Amniotic stem cell (primary cell): ENCODE measurements around the gene GNPDA1.
"Not testable (repeated sequence)": the region's sequence is repeated elsewhere in the genome, so short reads cannot be mapped to it uniquely, and the experiment has no call there.

Experiments used
- DNase-seq: peaks from one replicate; lab custom pipeline; 2025; lab: John Stamatoyannopoulos, UW

GNPDA1 gene

DNA sequence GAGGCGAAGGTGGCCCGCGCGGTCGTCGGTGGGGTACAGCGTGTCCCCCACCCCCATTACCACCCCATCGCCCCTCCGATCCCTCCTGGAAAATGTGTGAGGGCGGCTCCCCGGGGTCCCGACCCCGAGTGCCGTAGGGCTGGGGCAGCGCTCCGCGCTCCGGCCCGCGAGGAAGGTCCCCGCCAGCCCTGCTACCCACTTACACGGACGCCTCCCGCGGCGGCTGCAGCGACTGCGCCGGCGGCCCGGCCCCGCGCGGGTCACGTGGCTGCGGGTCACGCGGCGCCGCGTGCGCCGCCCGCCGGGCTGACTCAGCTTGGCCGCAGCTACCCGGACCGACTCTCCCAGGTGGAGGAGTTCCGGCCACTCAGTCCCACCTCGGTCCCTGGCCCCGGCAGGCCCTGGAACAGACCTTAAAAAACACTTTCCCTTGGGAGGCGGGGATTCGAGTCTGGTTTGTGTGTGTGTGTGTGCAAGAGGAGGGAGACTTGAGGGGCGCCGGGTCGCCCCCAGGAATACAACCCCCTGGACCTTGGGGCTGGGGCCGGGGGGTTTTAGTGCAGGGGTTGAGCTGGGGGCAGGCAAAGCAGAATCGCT, at the start of gene GNPDA1:
Gene GNPDA1 (minus strand): TSS at position 236 of the 597 bp plus-strand sequence. CDS start 992 bp downstream, outside the sequence.
- DNase-seq = peak; percentile 49

DNA sequence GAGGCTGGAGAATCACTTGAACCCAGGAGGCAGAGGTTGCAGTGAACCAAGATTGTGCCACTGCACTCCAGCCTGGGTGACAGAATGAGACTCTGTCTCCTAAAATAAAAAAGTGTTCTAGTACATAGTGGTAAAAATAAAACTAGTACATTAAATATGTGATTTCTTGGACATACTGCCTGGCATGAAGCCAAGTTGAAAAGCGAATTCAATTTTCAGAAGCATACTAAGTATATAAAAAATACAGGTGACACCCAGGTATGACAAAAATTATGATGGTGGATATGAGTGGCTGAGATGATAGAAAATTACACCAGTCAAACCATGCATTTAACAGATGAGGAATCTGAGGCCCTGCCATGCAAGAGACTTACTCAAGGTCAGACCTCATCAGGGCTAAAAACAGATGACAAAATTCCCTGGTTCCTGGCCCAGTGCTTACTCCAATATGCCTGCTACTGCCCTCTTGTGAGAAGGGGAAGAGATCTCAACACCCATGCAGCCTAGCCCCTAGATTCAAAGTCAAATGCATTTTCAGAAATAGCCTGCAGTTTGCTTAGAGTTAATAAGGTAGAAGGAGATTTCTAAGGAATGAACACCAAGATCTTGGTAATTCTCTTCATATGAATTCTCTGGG, 46.6 kb upstream of the GNPDA1 start:
- no peak for DNase-seq

DNA sequence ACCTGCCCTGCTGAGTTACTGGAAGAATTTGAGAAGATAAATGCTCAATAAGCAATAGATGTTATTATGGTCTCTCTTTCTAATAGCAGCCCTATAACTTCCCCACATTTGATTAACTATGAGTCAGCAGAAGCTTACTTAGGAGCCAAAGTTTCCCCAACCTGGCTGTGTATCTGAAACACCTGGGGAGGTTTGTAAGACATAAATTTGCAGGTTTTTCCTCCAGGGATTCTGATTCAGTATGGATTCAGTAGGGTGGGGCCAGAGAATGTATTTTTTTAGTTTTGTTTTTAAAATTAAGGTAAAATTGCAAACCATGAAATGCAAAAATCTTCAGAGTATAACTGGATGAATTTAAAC, 44.9 kb upstream of the GNPDA1 start:
- no peak for DNase-seq

DNA sequence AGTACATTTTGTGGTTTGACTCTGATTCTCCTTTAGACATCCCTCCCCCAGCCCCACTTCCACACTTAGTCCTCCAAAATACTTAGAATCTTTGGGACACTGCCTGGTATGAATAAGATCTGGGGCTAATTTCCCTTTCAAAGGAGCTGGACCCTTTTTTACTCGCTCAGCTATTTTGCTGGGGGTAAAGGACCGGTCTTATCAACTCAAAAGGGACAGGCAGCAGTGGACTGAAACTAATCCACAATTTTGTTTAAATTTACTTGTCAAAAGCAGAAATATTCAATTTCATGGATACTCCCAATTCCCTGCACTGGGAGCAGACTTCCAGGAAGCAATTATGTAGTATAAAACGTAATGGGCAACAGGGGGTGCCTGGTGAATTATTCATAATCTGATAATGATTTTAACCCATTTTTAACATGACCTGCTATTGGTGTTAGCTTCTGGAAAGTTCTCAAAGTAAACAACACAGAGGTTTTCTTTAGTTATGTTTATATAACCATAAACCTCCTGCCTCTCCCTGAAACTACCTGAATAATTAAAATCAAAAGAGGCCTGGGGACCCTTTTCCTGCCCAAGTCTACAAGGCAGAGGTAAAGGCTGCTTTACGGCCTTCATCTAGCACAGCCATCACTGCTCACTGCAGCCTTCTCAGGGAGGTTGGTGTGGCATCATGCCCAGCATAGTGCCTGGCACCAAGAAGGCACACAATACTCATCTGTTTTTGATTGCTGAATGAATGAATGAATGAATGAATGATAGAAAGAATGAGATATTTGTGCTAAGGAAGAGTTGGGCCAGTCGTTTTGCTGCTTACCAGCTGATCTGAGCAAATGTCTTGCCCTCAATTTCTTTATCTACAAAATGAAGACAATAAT, 44.2 kb upstream of the GNPDA1 start:
- no peak for DNase-seq

DNA sequence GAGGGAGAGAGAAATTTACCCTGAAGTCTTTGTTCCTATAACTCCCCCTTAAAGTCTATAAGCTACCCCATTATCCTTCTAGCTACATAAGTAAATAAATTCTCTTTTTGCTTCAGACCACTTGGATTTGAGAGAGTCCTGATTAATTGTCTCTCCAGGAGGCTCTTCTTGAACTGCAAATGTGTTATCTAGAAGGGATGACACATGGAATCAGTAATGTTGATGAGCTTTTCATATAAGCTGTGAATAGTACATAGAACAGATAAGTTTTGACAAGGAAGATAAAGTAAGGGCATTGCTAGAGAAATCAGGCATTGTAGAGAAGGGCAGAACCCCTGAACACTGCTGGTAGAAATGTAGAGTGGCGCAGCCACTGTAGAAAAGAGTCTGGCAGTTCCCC, 42.5 kb upstream of the GNPDA1 start:
- no peak for DNase-seq

DNA sequence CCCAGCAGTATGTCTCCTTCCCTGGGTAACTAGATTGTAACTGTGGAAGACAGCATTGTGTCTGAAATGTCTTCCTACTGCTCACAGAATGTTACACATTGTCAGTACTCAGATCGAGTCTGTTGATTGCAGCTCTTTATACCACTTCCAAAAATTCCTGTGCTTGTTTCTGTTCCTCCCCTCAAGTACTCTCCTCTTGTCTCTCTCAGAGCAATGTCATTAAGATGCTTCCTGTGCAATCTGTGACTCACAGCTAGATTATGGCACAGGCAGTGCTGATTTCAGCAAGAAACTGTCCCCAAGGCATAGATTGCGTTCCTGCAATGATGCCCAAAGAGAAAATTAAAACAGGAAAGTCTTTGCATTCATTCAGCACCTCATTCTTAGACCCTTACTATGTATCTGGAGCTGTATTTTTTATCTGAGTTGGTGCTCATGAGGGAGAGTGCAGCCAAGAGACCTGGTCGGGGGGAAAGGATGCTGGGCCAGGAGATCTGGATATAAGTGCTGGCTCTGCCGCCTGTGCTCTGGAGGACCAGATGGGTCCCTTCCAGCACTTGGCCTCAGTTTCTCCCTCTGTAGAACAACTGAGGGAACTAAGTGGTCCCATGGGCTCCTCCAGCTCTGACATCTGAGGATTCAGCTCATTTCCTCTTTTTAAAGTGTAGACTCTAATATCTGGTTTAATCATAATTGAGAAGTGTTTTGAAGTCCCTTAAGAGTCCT, 40.8 kb upstream of the GNPDA1 start:
- no peak for DNase-seq

DNA sequence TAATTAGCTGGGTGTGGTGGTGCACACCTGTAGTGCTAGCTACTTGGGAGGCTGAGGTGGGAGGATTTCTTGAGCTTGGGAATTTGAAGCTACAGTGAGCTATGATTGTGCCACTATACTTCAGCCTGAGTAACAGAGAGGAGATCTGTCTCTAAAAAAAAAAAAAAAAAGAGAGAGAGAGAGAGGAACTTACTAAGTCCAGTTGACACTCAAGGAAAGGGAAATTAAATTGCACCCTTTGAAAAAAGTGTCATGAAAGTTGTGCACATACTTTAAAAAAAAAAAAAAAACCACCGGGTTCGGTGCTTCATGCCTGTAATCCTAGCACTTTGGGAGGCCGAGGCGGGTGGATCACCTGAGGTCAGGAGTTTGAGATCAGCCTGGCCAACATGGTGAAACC, 39.2 kb upstream of the GNPDA1 start:
- not testable (repeated sequence) for DNase-seq

DNA sequence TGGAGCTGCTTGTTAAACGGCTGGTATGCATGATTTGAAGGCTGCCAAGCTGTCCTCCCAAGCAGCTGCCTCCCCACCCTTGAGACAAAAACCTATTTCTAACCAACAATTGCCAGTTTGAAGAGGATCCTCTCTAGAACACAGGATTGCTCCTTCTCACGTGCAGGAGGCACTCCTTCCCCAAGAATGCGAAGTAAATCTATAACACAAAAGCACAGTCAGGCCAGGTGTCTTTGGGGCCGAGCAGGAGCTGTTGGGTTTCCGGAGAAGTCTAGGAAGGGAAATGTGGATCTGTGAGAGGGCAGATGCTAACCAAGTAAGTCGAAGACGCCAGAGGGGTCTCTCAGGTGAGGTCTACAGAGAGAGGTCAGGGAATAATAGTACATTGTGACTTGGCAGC, 35.4 kb upstream of the GNPDA1 start:
- no peak for DNase-seq

DNA sequence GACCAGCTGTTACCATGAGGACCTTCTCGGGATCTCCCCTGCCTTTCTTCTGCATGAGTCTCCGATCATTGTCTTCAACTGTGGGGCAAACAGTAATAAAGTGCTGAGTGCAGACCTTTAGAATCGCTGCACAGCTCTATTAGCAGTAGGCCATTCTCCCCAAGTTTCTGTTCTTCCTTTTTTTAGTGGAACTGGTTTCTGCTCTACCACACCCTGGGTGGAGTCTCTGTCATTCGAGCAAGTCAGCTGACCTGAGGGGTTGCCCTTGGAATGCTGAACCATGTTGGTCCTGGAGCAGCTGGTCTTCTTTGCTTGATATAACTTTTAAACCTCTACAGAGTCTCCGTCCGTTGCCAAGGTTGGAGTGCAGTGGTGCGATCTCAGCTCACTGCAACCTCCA, 33.4 kb upstream of the GNPDA1 start:
- DNase-seq = no peak

DNA sequence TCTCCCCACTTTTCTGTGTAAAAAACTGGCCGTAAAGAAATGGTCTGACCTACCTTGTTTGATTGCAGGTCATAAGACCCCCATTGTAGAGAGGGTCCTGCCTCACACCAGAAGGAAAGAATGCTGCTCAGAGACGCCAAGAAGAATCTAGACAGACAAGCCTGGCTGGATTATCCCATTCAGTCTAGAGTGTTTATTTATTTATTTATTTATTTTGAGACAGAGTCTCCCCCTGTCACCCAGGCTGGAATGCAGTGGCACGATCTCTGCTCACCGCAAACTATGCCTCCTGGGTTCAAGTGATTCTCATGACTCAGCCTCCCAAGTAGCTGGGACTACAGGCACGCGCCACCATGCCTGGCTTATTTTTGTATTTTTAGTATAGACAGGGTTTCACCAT, 28.1 kb upstream of the GNPDA1 start:
- DNase-seq = not testable (repeated sequence)

DNA sequence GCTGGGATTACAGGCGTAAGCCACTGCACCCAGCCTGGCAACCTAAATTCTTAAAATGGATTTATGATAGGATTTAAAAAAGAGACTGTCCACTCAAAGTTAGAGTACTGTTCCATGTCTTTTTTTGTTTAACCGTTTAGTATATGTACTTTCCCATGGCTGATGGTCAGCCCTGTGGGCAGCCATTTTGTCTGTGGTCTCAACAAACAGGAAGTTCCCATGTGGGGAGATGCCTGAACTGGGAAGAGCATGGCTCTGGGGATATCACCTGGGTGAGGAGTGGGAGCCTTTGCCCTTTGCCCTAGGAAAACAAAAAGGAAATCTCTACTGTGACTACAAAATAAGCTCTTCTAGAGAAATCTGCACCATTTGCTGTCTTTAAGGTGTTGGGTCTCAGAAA, 27.5 kb upstream of the GNPDA1 start:
- DNase-seq = no peak

DNA sequence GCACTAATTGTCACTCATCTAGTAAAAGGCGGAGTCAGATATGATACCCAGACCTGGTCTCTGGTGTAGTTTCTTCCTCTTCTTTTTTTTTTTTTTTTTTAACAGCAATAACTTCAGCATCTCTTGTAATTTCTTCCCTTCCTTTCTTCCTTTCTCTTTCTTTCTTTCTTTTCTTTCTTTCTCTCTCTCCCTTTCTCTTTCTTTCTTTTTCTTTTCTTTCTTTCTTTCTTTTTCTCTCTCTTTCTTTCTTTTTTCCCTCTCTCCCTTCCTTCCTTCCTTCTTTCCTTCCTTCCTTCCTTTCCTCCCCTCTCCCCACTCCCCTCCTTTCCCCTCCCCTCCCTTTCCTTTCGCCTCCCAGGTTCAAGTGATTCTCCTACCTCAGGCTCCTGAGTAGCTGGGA, 25.9 kb upstream of the GNPDA1 start:
- DNase-seq = no peak

DNA sequence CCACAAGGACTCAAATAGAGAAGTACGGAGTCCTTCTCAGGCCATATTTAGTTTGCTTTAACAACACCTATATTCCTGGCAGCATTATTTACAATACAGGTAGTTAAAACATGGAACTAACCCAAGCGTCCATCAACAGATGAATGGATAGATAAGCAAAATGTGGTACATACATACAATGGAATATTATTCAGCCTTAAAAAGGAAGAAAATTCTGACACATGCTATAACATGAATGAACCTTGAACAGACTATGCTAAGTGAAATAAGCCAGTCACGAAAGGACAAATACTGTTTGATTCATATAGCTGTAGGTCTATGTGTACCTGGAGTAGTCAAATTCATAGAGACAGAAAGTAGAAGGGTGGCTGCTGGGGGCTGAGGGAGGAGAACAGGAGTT, 24.8 kb upstream of the GNPDA1 start:
- not testable (repeated sequence) for DNase-seq

DNA sequence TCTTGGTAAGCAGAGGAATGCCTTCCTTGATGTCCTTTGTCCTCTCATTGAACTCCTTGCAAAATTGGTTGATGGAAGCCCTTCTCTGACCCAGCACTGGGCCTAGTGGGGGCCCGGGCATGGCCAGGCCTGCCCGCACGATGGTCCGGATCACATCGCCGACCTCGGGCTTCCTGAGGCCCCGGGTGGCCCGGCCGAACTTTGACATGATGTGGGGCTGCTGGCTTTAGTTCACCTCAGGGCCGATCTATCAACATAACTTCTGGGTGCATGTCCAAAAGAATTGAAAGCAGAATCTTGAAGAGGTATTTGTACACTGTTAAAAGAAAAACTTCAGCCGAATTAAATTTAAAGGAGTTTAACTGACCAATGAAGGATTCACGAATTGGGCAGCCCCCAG, 24.1 kb upstream of the GNPDA1 start:
- no peak for DNase-seq

DNA sequence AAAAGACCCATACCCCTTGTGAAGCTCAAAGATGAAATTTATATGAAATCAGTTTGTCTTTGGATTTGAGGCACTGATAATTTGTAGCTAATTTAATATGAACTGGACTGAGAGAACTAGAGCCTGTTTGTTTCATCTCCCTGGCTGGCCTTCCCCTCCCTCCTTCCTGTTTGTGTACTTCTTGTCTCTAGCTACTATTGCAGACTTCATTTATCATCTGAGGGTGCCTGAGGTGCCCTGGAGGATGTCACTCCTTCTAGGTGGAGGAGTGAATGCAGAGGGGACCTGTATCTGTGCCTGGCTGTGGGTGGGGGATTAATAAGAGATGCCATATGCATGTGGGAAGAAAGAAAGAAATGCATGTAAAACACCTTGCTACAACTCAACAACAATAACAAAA, 22.2 kb upstream of the GNPDA1 start:
- DNase-seq = no peak

DNA sequence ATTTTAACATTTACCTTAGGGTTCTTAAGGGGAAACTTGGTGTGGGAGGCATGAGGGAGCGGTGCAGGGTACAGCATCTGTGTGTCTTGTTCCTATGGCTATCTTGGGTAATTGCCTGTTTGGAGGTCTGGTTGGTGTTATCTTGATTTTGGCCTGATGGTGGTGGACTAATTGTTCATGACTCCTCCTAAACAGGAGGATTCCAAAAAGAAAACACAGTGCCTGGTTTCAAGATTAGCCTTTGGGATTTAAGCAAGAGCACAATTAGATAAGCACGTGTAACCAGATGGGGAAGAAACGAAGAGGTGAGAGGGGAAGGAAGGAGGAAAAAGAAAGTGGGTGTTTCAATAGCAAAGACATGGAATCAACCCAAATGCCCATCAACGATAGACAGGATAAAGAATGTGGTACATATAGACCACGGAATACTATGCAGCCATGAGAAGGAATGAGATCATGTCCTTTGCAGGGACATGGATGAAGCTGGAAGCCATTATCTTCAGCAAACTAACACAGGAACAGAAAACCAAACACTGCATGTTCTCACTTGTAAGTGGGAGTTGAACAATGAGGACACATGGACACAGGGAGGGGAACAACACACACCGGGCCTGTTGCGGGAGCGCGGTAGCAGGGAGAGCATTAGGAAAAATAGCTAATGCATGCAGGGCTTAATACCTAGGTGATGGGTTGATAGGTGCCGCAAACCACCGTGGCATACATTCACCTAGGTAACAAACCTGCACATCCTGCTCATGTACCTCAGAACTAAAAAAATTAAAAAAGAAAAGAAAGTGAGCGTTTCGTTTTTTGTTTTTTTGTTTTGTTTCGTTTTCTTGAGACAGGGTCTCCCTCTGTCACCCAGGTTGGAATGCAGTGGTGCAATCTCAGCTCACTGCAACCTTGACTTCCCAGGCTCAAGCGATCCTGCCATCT, 21.1 kb upstream of the GNPDA1 start:
- DNase-seq = not testable (repeated sequence)

DNA sequence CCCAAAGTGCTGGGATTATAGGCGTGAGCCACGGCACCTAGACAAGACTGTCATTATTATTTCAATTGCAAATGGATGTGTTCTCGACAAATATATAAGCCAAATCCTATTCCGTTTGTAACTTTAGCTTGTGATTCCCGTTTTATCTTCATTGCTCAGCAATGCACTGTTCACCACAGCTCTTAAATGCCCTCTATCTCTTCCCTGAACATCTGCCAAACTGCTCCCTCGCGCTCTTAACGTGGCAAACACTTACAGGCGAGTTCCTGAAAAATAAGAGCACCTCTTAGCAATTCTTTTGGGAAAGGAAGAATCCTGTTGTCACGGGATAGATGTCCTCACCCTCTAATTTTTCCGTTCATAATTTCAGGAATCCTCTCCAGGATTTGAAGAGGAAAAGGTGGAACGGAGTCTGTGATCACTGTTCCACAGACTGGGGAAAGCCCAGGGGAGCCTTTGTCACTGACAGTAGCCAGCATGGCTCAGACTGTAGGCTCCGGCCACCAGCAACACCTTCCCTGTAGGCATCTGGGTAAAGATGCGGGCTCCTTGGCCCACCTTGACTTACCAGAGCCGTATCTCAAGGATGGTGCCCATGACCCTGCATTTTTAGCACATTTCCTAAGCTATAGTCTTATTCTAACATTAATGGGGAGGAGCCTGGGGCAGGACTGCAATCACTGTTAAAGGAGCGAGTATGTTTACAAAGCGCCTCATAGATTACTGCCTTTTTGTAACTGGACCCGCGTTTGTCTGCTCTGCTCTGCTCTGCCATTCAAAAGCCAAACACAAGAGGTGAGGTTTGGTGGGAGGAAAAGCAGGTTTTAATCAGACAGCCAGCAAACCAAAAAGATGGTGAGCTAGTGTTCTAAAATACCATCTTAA, 20.2 kb upstream of the GNPDA1 start:
- no peak for DNase-seq

DNA sequence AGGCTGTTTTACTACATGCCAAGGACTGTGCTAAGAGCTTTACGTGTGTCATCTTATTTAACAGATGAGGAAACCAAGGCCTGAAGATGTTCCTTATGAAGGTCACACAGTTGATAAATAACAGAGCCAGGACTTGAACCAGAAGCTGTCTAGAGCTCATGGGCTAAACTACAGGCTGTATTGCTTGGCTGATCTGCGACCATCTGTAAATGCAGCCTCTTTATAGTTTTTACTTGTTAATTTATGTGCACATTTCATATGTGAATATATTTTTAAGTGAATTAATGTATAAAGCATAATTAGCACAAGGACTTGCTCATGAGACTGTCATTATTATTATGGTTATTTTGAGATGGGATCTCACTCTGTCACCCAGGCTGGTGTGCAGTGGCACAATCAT, 19.3 kb upstream of the GNPDA1 start:
- no peak for DNase-seq

DNA sequence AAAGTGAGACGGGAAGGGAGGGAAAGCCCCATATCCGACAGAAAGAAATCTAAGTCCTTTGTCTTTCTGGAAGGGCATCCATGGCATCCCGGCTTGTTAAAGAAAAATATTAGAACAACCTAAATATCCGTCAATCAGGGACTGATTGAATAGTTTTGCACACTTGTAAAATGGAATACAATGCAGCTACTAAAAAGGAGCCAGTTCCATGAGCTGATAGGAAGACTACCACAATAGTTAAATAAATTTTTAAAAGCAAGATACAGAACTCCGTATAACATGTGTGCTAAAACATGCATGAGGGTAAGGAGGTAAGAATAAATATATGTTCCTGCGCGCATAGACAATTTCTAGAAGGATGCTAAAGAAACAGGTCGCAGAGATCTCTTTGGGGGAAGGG, 12.8 kb upstream of the GNPDA1 start:
- no peak for DNase-seq

DNA sequence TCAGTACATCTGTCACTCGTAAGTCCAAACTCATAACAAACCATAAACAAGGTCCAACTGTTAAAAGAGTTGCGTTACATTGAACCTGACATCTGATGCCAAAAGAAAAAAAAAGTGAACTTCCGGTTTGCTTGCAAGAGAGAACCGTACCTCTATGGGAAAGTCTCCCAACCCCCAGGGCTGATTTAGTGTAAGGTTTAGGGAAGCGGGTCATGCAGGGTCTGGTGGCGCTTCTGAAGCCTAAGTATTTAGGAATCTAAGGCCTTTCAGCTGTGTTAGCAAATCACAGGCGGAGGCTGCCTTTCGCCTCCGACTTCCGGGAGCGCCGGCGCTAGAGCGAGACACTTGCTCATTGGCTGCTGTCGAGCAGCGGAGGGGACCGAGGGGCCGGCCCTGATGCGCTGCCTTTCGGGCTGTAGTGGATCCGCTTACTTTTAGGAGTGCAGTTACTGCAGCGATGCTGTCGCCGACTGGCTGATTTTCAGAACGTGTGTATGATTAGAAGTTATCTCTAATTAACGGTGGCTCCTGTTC, 12.0 kb upstream of the GNPDA1 start:
- DNase-seq = peak; percentile 73
